Memory B cell (primary cell): ENCODE data around the gene SRC.
A peak's percentile ranks its signal among the peaks of the same experiment; 100 is the strongest.

Source experiments
- ATAC-seq: fragments of 150-1000 bp; cut with Tn5 transposase; 2 replicates; pipeline ENCODE4 v1.10.0; 2021; ENCODE audit warnings: low read depth, mild to moderate bottlenecking, moderate library complexity
- DNase-seq, 2 donors: peaks; one replicate each; pipeline ENCODE4 v3.0.0; 2022; ENCODE audit warnings: low spot score in 2 of 2
- H3K27ac Mint-ChIP-seq: one replicate; pipeline ENCODE4 v1.8.0; 2022; ENCODE audit warnings: mild to moderate bottlenecking, moderate library complexity, mixed read lengths
- H3K27me3 Mint-ChIP-seq: one replicate; pipeline ENCODE4 v1.8.0; 2022; ENCODE audit warnings: mixed read lengths
- H3K36me3 Mint-ChIP-seq: one replicate; pipeline ENCODE4 v1.8.0; 2022; ENCODE audit warnings: mild to moderate bottlenecking, mixed read lengths
- H3K4me1 Mint-ChIP-seq: one replicate; pipeline ENCODE4 v1.8.0; 2022; ENCODE audit warnings: mixed read lengths
- H3K4me3 Mint-ChIP-seq: one replicate; pipeline ENCODE4 v1.8.0; 2022; ENCODE audit warnings: mild to moderate bottlenecking, moderate library complexity, mixed read lengths
- H3K9me3 Mint-ChIP-seq: one replicate; pipeline ENCODE4 v1.8.0; 2022; ENCODE audit warnings: mixed read lengths

SRC gene

GRCh38 chr20:37355252-37356180, 9.6 kb downstream of the SRC start:
- H3K4me3 Mint-ChIP-seq = no peak overlapping the region
- H3K36me3 Mint-ChIP-seq = peaks cover 4% of the 10 kb centered on the region
- ATAC-seq (no peak), DNase-seq (no peak)
- no peaks in the 10 kb centered on the region for H3K9me3 Mint-ChIP-seq
- peak overlapping the region; percentile 26 for H3K27ac Mint-ChIP-seq
- H3K27me3 Mint-ChIP-seq = no peaks in the 10 kb centered on the region
- peaks cover 26% of the 10 kb centered on the region for H3K4me1 Mint-ChIP-seq

GRCh38 chr20:37356387-37356786, 10.4 kb downstream of the SRC start:
- ATAC-seq (no peak), DNase-seq (no peak)
- H3K36me3 Mint-ChIP-seq = no peaks in the 10 kb centered on the region
- no peak overlapping the region for H3K27ac Mint-ChIP-seq
- H3K4me3 Mint-ChIP-seq = no peak overlapping the region
- H3K27me3 Mint-ChIP-seq = no peaks in the 10 kb centered on the region
- H3K4me1 Mint-ChIP-seq = peaks cover 26% of the 10 kb centered on the region
- H3K9me3 Mint-ChIP-seq = no peaks in the 10 kb centered on the region

- Mint-ChIP-seq H3K4me1 (peaks cover 24% of the 10 kb centered on the region), H3K27ac (peak overlapping the region; percentile 79), H3K36me3 (no peaks in the 10 kb centered on the region), H3K27me3 (no peaks in the 10 kb centered on the region), H3K9me3 (no peaks in the 10 kb centered on the region), H3K4me3 (no peak overlapping the region)
- ATAC-seq = no peak
- DNase-seq = no peak
Measured at GRCh38 chr20:37356961-37357371, 11.0 kb downstream of the SRC start.

GRCh38 chr20:37357481-37358365, 11.8 kb downstream of the SRC start:
- Mint-ChIP-seq H3K9me3 (no peaks in the 10 kb centered on the region), H3K27me3 (no peaks in the 10 kb centered on the region), H3K36me3 (no peaks in the 10 kb centered on the region), H3K27ac (peak overlapping the region; percentile 79), H3K4me1 (peaks cover 24% of the 10 kb centered on the region), H3K4me3 (no peak overlapping the region)
- DNase-seq (no peak), ATAC-seq (peak; percentile 69)

- Mint-ChIP-seq H3K9me3 (no peaks in the 10 kb centered on the region), H3K27me3 (no peaks in the 10 kb centered on the region), H3K36me3 (no peaks in the 10 kb centered on the region), H3K27ac (peak overlapping the region; percentile 79), H3K4me3 (no peak overlapping the region), H3K4me1 (peaks cover 22% of the 10 kb centered on the region)
- no peak for DNase-seq
- no peak for ATAC-seq
Measured at GRCh38 chr20:37358366-37359150, 12.6 kb downstream of the SRC start.

- Mint-ChIP-seq H3K27me3 (no peaks in the 10 kb centered on the region), H3K4me3 (no peak overlapping the region), H3K36me3 (no peaks in the 10 kb centered on the region), H3K4me1 (peaks cover 22% of the 10 kb centered on the region), H3K9me3 (no peaks in the 10 kb centered on the region), H3K27ac (peak overlapping the region; percentile 69)
- no peak for DNase-seq
- no peak for ATAC-seq
Measured at GRCh38 chr20:37359331-37359730, 13.4 kb downstream of the SRC start.

- DNase-seq = no peak
- H3K27ac Mint-ChIP-seq = no peak overlapping the region
- peaks cover 24% of the 10 kb centered on the region for H3K4me1 Mint-ChIP-seq
- H3K4me3 Mint-ChIP-seq = no peak overlapping the region
- no peaks in the 10 kb centered on the region for H3K27me3 Mint-ChIP-seq
- no peak for ATAC-seq
- no peaks in the 10 kb centered on the region for H3K36me3 Mint-ChIP-seq
- H3K9me3 Mint-ChIP-seq = no peaks in the 10 kb centered on the region
Measured at GRCh38 chr20:37359836-37360235, 13.9 kb downstream of the SRC start.

GRCh38 chr20:37360391-37361115, 14.6 kb downstream of the SRC start:
- ATAC-seq = no peak
- no peaks in the 10 kb centered on the region for H3K27me3 Mint-ChIP-seq
- DNase-seq = no peak
- peaks cover 26% of the 10 kb centered on the region for H3K4me1 Mint-ChIP-seq
- no peaks in the 10 kb centered on the region for H3K36me3 Mint-ChIP-seq
- H3K4me3 Mint-ChIP-seq = no peak overlapping the region
- no peaks in the 10 kb centered on the region for H3K9me3 Mint-ChIP-seq
- H3K27ac Mint-ChIP-seq = no peak overlapping the region

- no peaks in the 10 kb centered on the region for H3K27me3 Mint-ChIP-seq
- H3K4me1 Mint-ChIP-seq = peaks cover 23% of the 10 kb centered on the region
- H3K36me3 Mint-ChIP-seq = no peaks in the 10 kb centered on the region
- no peak for ATAC-seq
- H3K4me3 Mint-ChIP-seq = no peak overlapping the region
- no peak for DNase-seq
- no peaks in the 10 kb centered on the region for H3K9me3 Mint-ChIP-seq
- no peak overlapping the region for H3K27ac Mint-ChIP-seq
Measured at GRCh38 chr20:37361336-37361735, 15.4 kb downstream of the SRC start.

GRCh38 chr20:37362231-37362792, 16.4 kb downstream of the SRC start:
- Mint-ChIP-seq H3K4me3 (no peak overlapping the region), H3K36me3 (no peaks in the 10 kb centered on the region), H3K27ac (no peak overlapping the region), H3K27me3 (no peaks in the 10 kb centered on the region), H3K4me1 (peaks cover 24% of the 10 kb centered on the region), H3K9me3 (no peaks in the 10 kb centered on the region)
- DNase-seq = no peak
- no peak for ATAC-seq

GRCh38 chr20:37362821-37363220, 16.9 kb downstream of the SRC start:
- H3K27ac Mint-ChIP-seq = no peak overlapping the region
- ATAC-seq = no peak
- no peak overlapping the region for H3K4me3 Mint-ChIP-seq
- H3K36me3 Mint-ChIP-seq = no peaks in the 10 kb centered on the region
- no peaks in the 10 kb centered on the region for H3K27me3 Mint-ChIP-seq
- H3K4me1 Mint-ChIP-seq = peaks cover 19% of the 10 kb centered on the region
- DNase-seq = no peak
- no peaks in the 10 kb centered on the region for H3K9me3 Mint-ChIP-seq

- Mint-ChIP-seq H3K27ac (no peak overlapping the region), H3K4me1 (peaks cover 19% of the 10 kb centered on the region), H3K4me3 (no peak overlapping the region), H3K27me3 (no peaks in the 10 kb centered on the region), H3K36me3 (no peaks in the 10 kb centered on the region), H3K9me3 (no peaks in the 10 kb centered on the region)
- ATAC-seq = no peak
- no peak for DNase-seq
Measured at GRCh38 chr20:37363221-37364012, 17.5 kb downstream of the SRC start.
